ENCODE data around the gene NPTX1.

Gene NPTX1

DNA sequence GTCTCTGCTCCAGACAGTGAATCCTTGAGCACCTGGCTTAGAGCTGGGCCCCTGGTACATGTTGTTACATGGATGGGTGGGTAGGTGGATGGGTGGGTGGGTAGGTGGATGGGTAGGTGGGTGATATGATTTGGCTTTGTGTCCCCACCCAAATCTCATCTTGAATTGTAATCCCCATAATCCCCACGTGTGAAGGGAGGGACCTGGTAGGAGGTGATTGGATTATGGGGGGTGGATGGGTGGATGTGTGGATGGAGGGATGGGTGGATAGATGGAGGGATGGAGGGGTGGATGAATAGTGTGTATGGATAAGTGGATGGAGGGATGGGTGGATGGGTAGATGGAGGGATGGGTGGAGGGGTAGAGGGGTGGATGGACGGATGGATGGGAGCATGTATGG, 26.6 kb upstream of the NPTX1 start:
- no peak for DNase-seq (ENCODE audit: low read depth)
- H3K4me3 ChIP-seq (ENCODE audit: low read depth, low read length): no peak overlapping the region
- TF ChIP-seq, protein P1, sequence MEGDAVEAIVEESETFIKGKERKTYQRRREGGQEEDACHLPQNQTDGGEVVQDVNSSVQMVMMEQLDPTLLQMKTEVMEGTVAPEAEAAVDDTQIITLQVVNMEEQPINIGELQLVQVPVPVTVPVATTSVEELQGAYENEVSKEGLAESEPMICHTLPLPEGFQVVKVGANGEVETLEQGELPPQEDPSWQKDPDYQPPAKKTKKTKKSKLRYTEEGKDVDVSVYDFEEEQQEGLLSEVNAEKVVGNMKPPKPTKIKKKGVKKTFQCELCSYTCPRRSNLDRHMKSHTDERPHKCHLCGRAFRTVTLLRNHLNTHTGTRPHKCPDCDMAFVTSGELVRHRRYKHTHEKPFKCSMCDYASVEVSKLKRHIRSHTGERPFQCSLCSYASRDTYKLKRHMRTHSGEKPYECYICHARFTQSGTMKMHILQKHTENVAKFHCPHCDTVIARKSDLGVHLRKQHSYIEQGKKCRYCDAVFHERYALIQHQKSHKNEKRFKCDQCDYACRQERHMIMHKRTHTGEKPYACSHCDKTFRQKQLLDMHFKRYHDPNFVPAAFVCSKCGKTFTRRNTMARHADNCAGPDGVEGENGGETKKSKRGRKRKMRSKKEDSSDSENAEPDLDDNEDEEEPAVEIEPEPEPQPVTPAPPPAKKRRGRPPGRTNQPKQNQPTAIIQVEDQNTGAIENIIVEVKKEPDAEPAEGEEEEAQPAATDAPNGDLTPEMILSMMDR (IDR thresholded peaks at IDR 0.05; ENCODE audit: low read depth, low read length, missing control alignments): no peak

DNA sequence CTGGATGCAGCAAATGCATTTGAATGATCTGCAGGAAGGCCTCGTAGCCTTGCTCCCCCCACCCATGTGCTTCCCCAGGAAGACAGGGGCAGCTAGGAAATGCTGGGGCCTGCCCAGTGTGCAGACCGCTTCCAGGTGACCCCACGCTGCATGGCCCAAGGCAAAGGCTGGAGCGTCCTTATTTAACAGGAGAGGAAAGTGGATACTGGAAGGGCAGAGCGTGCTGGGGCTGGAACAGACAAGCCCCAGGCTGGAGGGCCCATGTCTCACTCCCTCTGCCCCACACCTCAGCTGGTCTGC, 26.1 kb upstream of the NPTX1 start:
- TF ChIP-seq, protein P1 (IDR thresholded peaks at IDR 0.05; ENCODE audit: low read depth, low read length, missing control alignments): no peak
- H3K4me3 ChIP-seq (ENCODE audit: low read depth, low read length): no peak overlapping the region
- DNase-seq (ENCODE audit: low read depth): no peak

DNA sequence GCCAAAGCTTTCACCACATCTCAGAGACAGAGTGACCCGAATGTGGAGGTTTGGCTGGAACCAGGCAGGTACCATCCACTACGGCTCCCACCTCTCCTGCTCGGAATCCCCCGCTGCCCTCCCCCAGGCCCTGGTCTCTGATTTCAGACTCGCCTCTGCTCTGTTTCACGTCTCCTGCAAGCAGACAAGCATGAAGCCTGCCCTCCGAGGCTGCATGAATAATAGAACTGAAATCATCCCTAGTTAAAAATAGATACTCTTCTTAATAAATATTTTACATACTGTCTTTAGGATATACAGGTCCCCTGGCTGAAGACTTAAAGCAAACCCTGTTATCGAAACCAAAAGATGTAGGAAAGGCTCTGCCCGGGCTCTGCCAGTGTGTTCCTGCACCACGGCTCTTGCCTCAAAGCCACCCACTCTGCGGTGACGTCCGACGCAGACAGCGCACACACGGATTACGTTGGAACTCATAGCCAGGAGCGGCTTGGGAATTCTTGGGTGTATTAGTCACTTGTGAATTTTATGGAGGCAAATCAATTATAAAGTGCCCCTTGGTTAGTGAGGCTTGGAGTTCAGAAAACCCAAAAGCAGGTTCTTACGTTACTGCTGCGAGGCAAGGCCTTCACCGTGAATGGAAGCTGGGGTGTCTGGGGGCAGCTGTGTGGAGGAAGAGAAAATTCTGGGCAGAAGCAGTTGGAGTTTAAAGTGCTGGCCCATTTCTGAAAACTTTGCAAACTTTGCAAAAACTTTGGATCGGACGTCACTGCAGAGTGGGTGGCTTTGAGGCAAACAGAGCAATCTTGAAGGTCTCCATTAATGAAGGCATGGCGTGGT, 25.6 kb upstream of the NPTX1 start:
- TF ChIP-seq, protein P1 (IDR thresholded peaks at IDR 0.05; ENCODE audit: low read depth, low read length, missing control alignments): no peak
- H3K4me3 ChIP-seq (ENCODE audit: low read depth, low read length): no peak overlapping the region
- DNase-seq (ENCODE audit: low read depth): no peak

DNA sequence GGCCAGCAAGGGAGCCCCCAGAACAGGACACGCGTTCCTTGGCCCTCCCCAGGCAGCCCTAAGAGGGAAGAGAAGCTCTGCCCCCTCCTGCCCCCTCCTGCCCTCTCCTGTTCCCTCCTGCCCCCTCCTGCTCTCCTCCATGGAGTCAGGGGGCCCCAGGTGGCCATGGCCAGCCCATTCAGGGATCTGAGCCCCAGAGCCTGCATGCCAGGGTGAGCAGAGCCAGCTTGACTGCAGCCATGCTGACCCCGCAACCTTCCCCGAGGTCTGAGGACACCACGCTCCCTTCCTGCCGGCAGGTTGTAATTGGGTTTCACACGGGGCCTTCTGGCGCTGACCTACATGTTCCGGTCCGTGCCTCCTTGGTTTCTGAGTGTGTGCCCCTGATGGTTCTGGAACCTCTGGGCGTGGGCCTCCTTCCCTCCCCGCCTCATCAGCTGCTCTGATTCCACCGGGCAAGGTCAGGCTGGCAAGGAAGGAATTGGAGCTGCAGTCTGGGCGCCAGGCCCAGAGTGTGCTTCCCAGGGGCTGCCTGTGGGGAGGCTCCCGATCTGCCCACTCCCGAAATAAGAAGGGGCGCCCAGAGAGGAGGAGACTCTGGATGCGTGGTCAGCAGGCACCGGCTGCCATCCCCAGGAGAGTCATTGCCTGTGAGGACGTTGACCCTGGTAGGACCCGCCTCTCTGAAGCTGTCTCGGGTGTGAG, 23.7 kb upstream of the NPTX1 start:
- TF ChIP-seq, protein P1 (IDR thresholded peaks at IDR 0.05; ENCODE audit: low read depth, low read length, missing control alignments): no peak
- H3K4me3 ChIP-seq (ENCODE audit: low read depth, low read length): no peak overlapping the region

DNA sequence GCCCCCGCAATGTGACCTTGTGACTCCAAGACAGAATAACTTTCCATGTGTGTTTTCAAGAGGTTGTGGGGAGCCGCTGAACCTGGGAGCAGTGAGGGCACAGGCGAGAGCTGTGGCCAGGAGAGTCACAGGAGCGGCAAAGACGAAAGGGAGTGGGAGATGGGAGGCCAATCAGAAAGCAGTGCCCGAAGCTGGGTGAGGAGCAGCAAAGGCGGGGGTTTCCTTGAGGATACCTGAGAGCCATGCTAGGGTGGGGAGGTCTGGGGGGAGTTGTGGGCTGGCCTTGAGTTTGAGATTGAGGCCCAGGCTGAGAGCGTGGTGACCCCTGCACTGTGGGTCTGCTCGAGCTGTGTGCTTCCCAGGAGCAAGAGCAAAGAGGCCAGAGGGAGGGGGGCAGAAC, 23.2 kb upstream of the NPTX1 start:
- DNase-seq (ENCODE audit: low read depth): no peak
- H3K4me3 ChIP-seq (ENCODE audit: low read depth, low read length): no peak overlapping the region
- TF ChIP-seq, protein P1 (IDR thresholded peaks at IDR 0.05; ENCODE audit: low read depth, low read length, missing control alignments): no peak

More for the DNA sequence above, 23.7 kb upstream of the NPTX1 start:
- no peak for DNase-seq (ENCODE audit: low read depth)

DNA sequence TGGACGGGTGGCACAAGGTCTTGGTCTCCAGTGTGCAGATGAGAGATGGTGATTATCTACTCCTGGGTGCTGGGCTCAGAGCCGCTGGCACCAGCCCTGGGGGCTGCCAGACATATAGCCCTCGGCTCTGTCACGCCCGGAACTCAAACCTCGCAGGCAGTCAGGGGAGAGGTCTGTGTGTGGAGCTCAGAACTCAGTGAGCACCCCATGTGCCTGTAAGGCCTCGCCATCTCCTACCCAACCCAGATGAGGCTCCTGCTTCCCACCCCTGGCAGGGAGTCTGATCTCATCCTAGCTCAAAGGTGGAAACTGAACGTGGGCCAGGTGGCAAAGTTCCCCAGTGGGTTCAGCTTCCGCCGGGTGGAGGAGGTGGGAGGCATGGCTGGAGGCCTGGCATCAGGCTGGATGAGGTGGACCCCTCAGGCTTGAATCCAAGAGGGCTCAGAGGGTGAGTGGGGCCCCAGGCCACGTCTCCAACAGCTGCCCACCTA, 22.6 kb upstream of the NPTX1 start:
- H3K4me3 ChIP-seq (ENCODE audit: low read depth, low read length): no peak overlapping the region
- TF ChIP-seq, protein P1 (IDR thresholded peaks at IDR 0.05; ENCODE audit: low read depth, low read length, missing control alignments): no peak
- no peak for DNase-seq (ENCODE audit: low read depth)

Measured in GM12864 (cell line).